Stimulated activated CD4-positive, alpha-beta T cell treated with anti-CD3 and anti-CD28 coated beads, Interleukin-12 subunit alpha, Interleukin-12 subunit beta, amount 100 ng/mL, for 4 hours (primary cell): ENCODE results near the gene ZSCAN25.
"Not testable (repeated sequence)": the region's sequence is repeated elsewhere in the genome, so short reads cannot be mapped to it uniquely, and the experiment has no call there.

Experiments used
- DNase-seq: peaks from one replicate; pipeline ENCODE4 v3.0.0-alpha.2; 2020

ZSCAN25 gene

GRCh38 chr7:99618726-99619125, 2.0 kb downstream of the ZSCAN25 start:
- no peak for DNase-seq

- DNase-seq: no peak
Observed at GRCh38 chr7:99619571-99620130, 2.9 kb downstream of the ZSCAN25 start.

- DNase-seq: no peak
Observed at GRCh38 chr7:99621271-99621670, 4.5 kb downstream of the ZSCAN25 start.

- DNase-seq: no peak
Observed at GRCh38 chr7:99622596-99622995, 5.8 kb downstream of the ZSCAN25 start.

GRCh38 chr7:99623091-99623693, 6.4 kb downstream of the ZSCAN25 start:
- DNase-seq: no peak

- no peak for DNase-seq
Observed at GRCh38 chr7:99623702-99624447, 7.1 kb downstream of the ZSCAN25 start.

GRCh38 chr7:99624484-99624883, 7.7 kb downstream of the ZSCAN25 start:
- peak; percentile 41 for DNase-seq

GRCh38 chr7:99625321-99625720, 8.6 kb downstream of the ZSCAN25 start:
- no peak for DNase-seq

GRCh38 chr7:99625961-99626360, 9.2 kb downstream of the ZSCAN25 start:
- no peak for DNase-seq

GRCh38 chr7:99626661-99627060, 9.9 kb downstream of the ZSCAN25 start:
- DNase-seq: no peak

GRCh38 chr7:99627513-99627912, 10.8 kb downstream of the ZSCAN25 start:
- no peak for DNase-seq

- DNase-seq: no peak
Observed at GRCh38 chr7:99628471-99629465, 12.0 kb downstream of the ZSCAN25 start.

- DNase-seq: no peak
Observed at GRCh38 chr7:99629643-99630042, 12.9 kb downstream of the ZSCAN25 start.

- DNase-seq: no peak
Observed at GRCh38 chr7:99631295-99632109, 14.8 kb downstream of the ZSCAN25 start.

GRCh38 chr7:99637414-99637813, 20.7 kb downstream of the ZSCAN25 start:
- not testable (repeated sequence) for DNase-seq

- DNase-seq: no peak
Observed at GRCh38 chr7:99638731-99639130, 22.0 kb downstream of the ZSCAN25 start.

- no peak for DNase-seq
Observed at GRCh38 chr7:99639267-99639666, 22.5 kb downstream of the ZSCAN25 start.

GRCh38 chr7:99642027-99642426, 25.3 kb downstream of the ZSCAN25 start:
- no peak for DNase-seq

- no peak for DNase-seq
Observed at GRCh38 chr7:99643464-99643863, 26.7 kb downstream of the ZSCAN25 start.

- no peak for DNase-seq
Observed at GRCh38 chr7:99644431-99644830, 27.7 kb downstream of the ZSCAN25 start.

- DNase-seq: no peak
Observed at GRCh38 chr7:99645590-99645989, 28.8 kb downstream of the ZSCAN25 start.

GRCh38 chr7:99648843-99649242, 32.1 kb downstream of the ZSCAN25 start:
- no peak for DNase-seq
